Lower leg skin (tissue), 4 donors: ENCODE measurements around the gene CIAO2A. TPM values are rescaled to one million over a fixed set of nuclear protein-coding genes. Genes with fewer than 3 reads are reported as not detected.
"Not testable (repeated sequence)": the region's sequence is repeated elsewhere in the genome, so short reads cannot be mapped to it uniquely, and the experiment has no call there.

Source experiments
- DNase-seq, 2 donors: peaks; one replicate each; pipeline ENCODE4 v3.0.0-alpha.2; 2019; ENCODE audit warnings: low spot score in 2 of 2
- H3K4me3 ChIP-seq: fragments of 200-600 bp; sonication (generic); 2 replicates; pipeline ENCODE4 v1.5.1; 2017; ENCODE audit warnings: mild to moderate bottlenecking, low read depth; ENCODE audit not compliant: poor library complexity, severe bottlenecking
- CTCF ChIP-seq, 3 donors: fragments of 450-650 bp; IDR thresholded peaks; one replicate each; pipeline ENCODE4 v1.5.1; 2016; ENCODE audit warnings: antibody characterized with exemption in 3 of 3, mild to moderate bottlenecking in 3 of 3, moderate library complexity in 2 of 3
- POLR2A ChIP-seq, 2 donors: fragments of 450-650 bp; IDR thresholded peaks; one replicate each; pipeline ENCODE4 v1.6.1; 2016 to 2017; ENCODE audit warnings: antibody characterized with exemption in 2 of 2, mild to moderate bottlenecking in 1 of 2, moderate library complexity in 1 of 2
- WGBS, 2 donors: methylation state at CpG; one replicate each; pipeline ENCODE4 v1.1.5; 2018; 5-methylcytosine and 5-hydroxymethylcytosine counted together
- intact Hi-C: fragments of 100-400 bp; cut with DNase I; formaldehyde crosslinking; loops from one replicate; pipeline ENCODE4 v1.15.0; 2023; ENCODE audit warnings: low total_unique reads
- total RNA-seq, 4 donors: library from RNA; depleted of rRNA; stranded (reverse); fragments of >200 nt; gene quantifications; one replicate each; pipeline ENCODE4 v1.1.0, GENCODE V29; 2016

CIAO2A gene
- total RNA-seq, 4 donors from 2014 or later, result 18.7 to 36.8 (median 30.7) TPM

DNA sequence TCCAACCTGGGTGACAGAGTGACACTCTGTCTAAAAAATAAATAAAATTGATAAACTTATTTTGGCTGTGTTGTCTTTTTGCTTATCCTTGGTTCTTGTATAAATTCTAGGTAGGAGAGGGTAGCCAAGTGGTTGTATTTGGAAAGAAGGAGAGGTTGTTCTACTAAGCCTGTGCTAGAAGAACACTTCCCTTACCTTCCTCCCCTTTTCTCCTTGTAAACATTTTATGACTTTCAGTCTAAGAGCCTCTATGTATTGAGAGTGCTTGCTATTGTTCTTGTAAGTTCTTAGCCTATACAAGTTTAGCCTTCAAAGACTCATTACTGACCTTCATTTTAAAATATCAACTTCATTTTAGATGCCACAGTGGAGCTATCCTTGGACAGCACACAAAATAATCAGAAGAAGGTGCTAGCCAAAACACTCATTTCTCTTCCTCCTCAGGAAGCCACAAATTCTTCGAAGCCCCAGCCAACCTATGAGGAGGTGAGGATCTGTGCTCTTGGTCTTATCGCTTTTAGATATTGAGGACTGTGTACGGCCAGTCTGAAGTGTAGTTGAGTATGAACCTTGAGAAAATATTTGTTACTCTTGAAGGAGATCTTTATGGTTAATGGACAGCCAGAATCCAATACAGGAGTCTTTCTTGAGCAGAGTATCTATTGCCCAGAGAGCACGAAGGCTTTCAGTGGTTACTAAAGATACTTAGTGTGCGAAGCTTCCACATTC, 24.3 kb upstream of the CIAO2A start:
- no peak for DNase-seq
- no peak overlapping the region for H3K4me3 ChIP-seq
- intact Hi-C loops, result no loop called here
- TF ChIP-seq POLR2A (IDR thresholded peaks at IDR 0.05) (no peak), CTCF (IDR thresholded peaks at IDR 0.05) (no peak)
- 95 to 96% methylated on average over 5 of the region's 5 CpGs for WGBS, 2 donors

DNA sequence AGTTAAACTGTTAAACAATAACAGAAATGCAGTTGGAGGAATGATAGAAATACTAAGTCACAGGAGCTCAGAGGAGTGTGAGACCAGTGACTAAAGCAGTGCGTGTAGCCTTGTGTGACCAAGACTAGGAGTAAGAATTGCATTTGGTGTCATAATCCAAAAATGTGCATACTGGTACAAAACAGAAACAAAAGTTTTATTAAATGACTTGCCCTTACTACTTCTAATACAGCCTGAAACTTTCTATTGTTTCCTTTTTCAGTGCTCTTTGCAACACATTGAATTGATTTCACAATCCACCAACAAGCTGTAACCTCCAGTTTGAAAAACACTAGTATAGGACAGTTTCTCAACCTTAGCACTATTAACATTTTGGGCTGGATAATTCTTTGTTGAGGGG, 19.3 kb upstream of the CIAO2A start:
- intact Hi-C loops, result no loop called here
- TF ChIP-seq CTCF (IDR thresholded peaks at IDR 0.05) (no peak), POLR2A (IDR thresholded peaks at IDR 0.05) (no peak)
- no peak overlapping the region for H3K4me3 ChIP-seq
- DNase-seq, result no peak
- 88 to 95% methylated on average over 1 of the region's 1 CpG for WGBS, 2 donors

- H3K4me3 ChIP-seq, result no peak overlapping the region
- no peak for DNase-seq
- no peak for TF ChIP-seq POLR2A (IDR thresholded peaks at IDR 0.05)
- no peak for TF ChIP-seq CTCF (IDR thresholded peaks at IDR 0.05)
- WGBS, 2 donors, result 67 to 68% methylated on average over 4 of the region's 4 CpGs
- intact Hi-C loops, result no loop called here
These were observed 18.6 kb upstream of the CIAO2A start for GRCh38 chr15:64112073-64112772.

- DNase-seq, result no peak
- WGBS, 2 donors, result 64 to 72% methylated on average over 3 of the region's 3 CpGs
- no peak for TF ChIP-seq POLR2A (IDR thresholded peaks at IDR 0.05)
- TF ChIP-seq CTCF (IDR thresholded peaks at IDR 0.05), result no peak
- intact Hi-C loops, result no loop called here
- no peak overlapping the region for H3K4me3 ChIP-seq
These were observed 18.0 kb upstream of the CIAO2A start for GRCh38 chr15:64111679-64112050.

GRCh38 chr15:64110950-64111678, 17.5 kb upstream of the CIAO2A start:
- TF ChIP-seq POLR2A (IDR thresholded peaks at IDR 0.05) (no peak), CTCF (IDR thresholded peaks at IDR 0.05) (no peak)
- intact Hi-C loops, result no loop called here
- H3K4me3 ChIP-seq, result no peak overlapping the region
- WGBS, 2 donors, result 78 to 83% methylated on average over 3 of the region's 3 CpGs
- no peak for DNase-seq

- WGBS, 2 donors, result 90 to 93% methylated on average over 4 of the region's 4 CpGs
- DNase-seq, intact Hi-C loops, H3K4me3 ChIP-seq: not testable (repeated sequence)
These were observed 16.6 kb upstream of the CIAO2A start for GRCh38 chr15:64110108-64110701.
